Lower leg skin (tissue), 3 donors: ENCODE results near the gene DIP2C.

Source experiments
- CTCF ChIP-seq, 3 donors: fragments of 450-650 bp; IDR thresholded peaks; one replicate each; pipeline ENCODE4 v1.5.1; 2016; ENCODE audit warnings: antibody characterized with exemption in 3 of 3, mild to moderate bottlenecking in 3 of 3, moderate library complexity in 2 of 3
- POLR2A ChIP-seq, 2 donors: fragments of 450-650 bp; IDR thresholded peaks; one replicate each; pipeline ENCODE4 v1.6.1; 2016 to 2017; ENCODE audit warnings: antibody characterized with exemption in 2 of 2, mild to moderate bottlenecking in 1 of 2, moderate library complexity in 1 of 2

- TF ChIP-seq CTCF (IDR thresholded peaks at IDR 0.05) (no peak), POLR2A (IDR thresholded peaks at IDR 0.05) (no peak)
These were observed 213.6 kb downstream of the DIP2C start for GRCh38 chr10:475709-476454.
